GM20431 (cell line): Measurements from ENCODE around the gene NTSR1.

Source experiments
- in situ Hi-C: fragments of 300-500 bp; cut with MseI, MboI; formaldehyde crosslinking; loops from one replicate; pipeline ENCODE4 v1.15.0; 2020; ENCODE audit warnings: low sequenced_read_pairs; ENCODE audit not compliant: unreplicated experiment

Gene NTSR1

DNA sequence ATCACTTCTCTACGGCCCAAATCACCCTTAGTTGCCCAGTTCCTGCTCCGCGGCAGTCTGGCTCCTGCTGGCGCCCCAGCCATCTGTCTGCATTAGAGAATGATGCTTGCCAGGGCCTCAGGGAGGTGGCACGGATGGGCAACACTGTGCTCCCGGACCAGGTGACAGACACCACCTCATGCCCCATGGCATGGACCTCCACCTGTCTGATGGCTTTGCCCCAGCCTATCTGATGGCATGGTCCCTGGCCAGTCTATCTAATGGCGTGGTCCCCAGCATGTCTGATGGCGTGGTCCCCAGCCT is 68.8 kb downstream of the NTSR1 start:
- in situ Hi-C loops: no loop called here

GRCh38 chr20:62778058-62778457 is 69.4 kb downstream of the NTSR1 start:
- in situ Hi-C loops: no loop called here

DNA sequence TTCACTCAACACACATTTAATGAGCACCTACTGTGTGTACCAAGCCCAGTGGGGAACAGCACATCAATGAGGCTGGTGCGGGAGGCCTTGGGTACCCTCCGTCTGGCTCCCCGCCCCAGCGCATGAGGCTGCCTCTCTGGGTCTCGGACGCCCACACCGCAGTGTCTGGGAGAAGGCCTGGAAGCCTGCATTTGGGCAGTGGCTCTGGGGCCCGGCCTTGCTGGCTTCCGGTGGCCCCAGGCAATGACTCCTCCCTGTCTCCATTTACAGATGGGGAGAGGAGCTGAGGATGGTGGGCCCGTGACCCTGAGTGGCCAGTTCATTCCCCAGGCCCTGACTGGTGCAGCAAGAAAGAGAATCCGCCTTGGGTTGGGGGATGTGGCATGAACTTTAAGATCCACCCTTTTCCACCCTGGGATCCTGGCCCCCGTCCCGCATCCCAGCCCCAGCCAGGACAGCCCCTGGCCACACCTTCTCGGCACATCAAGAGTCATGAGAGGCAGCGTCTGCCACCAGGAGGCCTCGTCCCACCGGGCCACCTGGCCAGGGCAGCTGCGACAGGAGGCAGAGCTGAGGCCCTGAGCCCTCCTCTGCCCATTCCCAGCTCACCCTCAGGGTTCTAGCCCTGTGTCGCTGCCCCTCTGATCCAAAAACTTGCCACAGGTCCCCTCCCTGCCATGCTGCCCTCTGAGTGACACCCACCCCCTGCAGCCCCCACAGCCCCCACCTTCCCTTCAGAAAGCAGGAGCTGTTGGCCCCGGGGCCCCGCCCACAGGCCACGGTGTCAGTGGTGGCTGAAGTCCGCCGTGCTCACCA is 70.2 kb downstream of the NTSR1 start:
- in situ Hi-C loops: no loop called here

DNA sequence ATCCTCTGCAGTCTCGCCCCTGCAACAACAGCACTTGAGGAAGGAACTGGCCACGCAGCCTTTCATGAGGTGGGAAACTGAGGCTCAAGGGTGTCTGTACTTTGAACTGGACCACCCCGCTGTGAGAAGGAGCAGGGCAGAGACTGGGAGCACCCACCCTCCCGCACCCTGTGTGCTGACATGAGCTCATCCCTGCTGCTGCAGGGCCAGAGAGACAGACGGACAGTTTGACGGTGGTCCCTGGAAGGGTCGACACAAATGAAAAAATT is 70.7 kb downstream of the NTSR1 start:
- in situ Hi-C loops: no loop called here

DNA sequence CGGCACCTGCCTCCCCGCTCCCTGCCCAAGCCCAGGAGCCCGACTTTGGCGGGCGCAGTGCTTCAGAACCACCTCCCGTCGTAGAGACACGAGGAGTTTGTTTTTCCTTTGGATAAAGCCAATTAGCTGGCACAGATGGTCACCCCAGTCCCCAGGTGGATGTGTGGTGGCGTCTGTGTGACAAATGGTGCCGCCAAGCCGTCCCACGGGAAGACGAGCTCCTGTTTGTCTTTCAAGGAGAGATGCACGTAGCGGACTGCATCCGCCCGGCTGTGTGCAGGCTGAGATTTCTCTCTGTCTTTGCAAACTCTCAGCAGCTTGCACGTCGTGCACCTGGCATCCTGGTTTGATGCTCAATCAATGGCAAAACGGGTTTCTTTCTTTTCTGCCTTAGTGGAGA is 71.6 kb downstream of the NTSR1 start:
- in situ Hi-C loops: no loop called here

- in situ Hi-C loops: no loop called here
These were observed 72.1 kb downstream of the NTSR1 start for GRCh38 chr20:62780696-62781095.

GRCh38 chr20:62782149-62782892 is 73.7 kb downstream of the NTSR1 start:
- in situ Hi-C loops: no loop called here

DNA sequence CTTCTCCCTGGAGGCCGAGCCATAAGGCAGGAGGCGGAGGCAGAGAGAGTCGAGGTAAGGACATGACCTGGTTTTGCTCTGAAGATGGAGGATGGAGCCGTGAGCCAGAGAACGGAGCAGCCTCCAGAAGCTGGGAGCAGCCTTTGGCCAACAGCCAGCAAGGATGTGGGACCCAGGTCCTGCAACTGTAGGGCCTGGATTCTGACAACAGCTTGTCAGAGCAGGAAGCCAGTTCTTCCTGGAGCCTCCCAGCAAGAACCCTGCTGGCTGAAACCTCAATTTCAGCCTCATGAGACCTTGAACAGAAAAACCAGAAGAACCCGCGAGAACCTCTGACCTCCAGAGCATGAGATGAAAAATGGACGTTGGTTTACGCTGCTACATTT is 74.2 kb downstream of the NTSR1 start:
- in situ Hi-C loops: no loop called here

- in situ Hi-C loops: no loop called here
These were observed 75.9 kb downstream of the NTSR1 start for GRCh38 chr20:62784497-62784896.

DNA sequence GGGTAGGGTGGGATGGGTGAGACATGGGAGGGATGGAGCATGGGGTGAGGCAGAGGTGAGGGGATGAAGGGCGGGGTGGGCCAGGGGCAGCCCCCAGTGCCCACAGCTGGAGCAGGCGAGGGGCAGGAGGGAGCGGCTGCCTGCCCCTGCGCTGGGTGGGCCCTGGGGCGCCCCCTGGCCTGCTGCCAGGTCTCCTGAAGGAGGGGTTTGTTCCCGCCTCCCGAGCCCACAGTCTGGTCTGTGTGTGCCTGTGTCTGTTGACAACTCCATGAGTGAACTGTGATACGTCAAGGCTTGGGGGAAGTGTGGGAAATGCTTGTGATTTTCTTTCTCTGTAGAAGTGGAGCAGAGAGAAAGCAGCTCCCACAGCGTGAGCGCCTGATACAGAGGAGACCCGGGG is 76.8 kb downstream of the NTSR1 start:
- in situ Hi-C loops: no loop called here

GRCh38 chr20:62786157-62786556 is 77.5 kb downstream of the NTSR1 start:
- in situ Hi-C loops: no loop called here

GRCh38 chr20:62787321-62787720 is 78.7 kb downstream of the NTSR1 start:
- in situ Hi-C loops: no loop called here

DNA sequence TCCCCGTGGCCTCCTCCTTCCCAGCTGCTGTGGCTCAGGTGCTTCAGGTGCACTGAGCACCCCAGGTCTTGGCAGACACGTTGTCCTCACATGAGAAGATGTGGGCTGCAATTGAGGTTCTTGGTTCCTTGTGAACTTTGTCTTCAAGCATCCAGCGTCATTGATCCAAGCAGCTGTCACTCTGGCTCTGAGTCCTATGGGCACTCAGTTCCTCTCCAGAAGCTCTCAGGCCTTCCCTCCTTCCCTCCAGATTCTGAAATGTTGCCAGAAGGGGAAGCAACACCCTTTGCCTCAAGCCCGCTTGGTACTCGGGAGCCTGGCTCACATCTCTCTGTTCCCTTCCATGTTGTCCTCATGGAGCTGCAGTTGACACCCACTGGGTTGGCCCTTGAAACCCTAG is 79.2 kb downstream of the NTSR1 start:
- in situ Hi-C loops: no loop called here

- in situ Hi-C loops: no loop called here
These were observed 80.0 kb downstream of the NTSR1 start for GRCh38 chr20:62788607-62789006.

- in situ Hi-C loops: no loop called here
These were observed 81.4 kb downstream of the NTSR1 start for GRCh38 chr20:62790075-62790474.

GRCh38 chr20:62791301-62792181 is 82.9 kb downstream of the NTSR1 start:
- in situ Hi-C loops: no loop called here

GRCh38 chr20:62792182-62792939 is 83.7 kb downstream of the NTSR1 start:
- in situ Hi-C loops: no loop called here

DNA sequence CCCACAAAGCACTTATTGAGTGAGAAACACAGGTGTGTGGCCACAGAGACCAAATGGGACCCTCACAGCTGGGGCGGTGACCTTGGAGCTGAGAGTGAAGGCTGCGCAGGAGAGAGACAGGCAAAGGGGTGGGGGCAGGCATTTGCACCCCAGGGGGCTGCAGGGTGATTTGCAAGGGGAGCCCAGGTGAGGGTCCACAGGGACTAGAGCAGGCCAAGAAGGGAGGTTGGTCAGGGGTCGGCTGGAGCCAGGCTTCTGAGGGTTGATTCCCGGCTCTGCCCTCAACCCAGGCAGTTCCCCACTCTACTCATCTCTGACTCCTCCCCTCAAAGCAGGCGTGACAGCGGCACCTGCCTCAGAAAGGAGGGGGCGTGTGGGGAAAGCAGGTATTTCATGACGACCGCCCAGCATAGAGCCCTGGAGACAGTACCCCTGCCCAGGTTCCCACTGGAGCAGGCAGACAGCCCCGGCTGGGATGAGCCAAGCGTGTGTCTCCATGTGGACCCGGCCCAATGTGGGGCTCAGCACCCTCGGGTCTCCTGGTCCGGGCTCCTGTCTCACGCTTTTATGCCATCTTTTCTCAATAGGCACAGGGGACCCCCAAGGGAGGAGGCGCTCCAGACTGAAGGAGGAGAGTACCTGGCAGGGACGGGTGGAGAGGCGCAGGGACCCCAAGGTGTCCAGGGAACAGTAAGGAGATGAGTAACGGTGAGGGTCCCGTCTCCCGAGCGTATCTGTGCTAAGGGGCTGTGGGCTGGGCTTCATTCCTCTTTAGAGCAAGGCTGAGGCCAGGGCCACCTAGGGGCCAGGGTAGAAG is 84.5 kb downstream of the NTSR1 start:
- in situ Hi-C loops: no loop called here

GRCh38 chr20:62793757-62794006 is 85.0 kb downstream of the NTSR1 start:
- in situ Hi-C loops: no loop called here
